GM06990 (cell line): ENCODE results near the gene ITPK1.

ENCODE experiments used
- DNase-seq: peaks from one replicate; pipeline ENCODE4 v3.0.0-alpha.2; 2011; ENCODE audit not compliant: insufficient read length; ENCODE audit errors: extremely low read depth
- H3K27me3 ChIP-seq: replicated peaks from 2 replicates; pipeline ENCODE4 v1.6.0; 2011; ENCODE audit warnings: low read length; ENCODE audit not compliant: control insufficient read depth, insufficient read depth
- H3K36me3 ChIP-seq: 2 replicates; pipeline ENCODE4 v1.5.1; 2011; ENCODE audit warnings: low read length; ENCODE audit not compliant: control insufficient read depth, insufficient read depth
- H3K4me3 ChIP-seq: replicated peaks from 2 replicates; pipeline ENCODE4 v1.5.1; 2011; ENCODE audit warnings: low read depth, mild to moderate bottlenecking, control low read depth, low read length
- TF ChIP-seq, protein P1 (sequence below): IDR thresholded peaks from 2 replicates; pipeline ENCODE4 v1.5.1; 2011; ENCODE audit warnings: low read length, control low read depth, mild to moderate bottlenecking, inconsistent platforms; ENCODE audit not compliant: insufficient read depth, poor library complexity, severe bottlenecking

Gene ITPK1

DNA sequence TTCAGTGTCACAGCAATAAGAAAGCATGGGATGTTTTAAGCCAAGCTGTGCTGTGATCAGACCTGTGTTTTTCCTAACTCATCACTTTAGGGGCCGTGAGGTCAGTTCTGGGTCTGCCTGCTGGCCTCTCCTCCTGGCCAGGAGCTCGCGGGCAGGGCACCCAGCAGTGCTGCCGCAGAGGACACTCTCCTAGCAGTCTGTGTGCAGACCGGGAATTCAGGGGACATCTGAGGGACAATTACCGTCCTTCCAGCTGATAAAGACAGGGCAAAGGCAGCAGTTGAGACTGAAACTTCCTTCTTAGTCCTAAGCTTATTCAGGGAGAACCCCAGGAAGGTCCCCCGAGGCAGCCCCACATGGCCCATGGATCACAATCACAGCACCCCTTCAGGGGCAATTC lies 103.2 kb downstream of the ITPK1 start:
- Histone ChIP-seq H3K36me3 (peaks cover 3% of the 10 kb centered on the region; the same call in 1 of the 2 replicates), H3K4me3 (no peak overlapping the region), H3K27me3 (no peaks in the 10 kb centered on the region)
- TF ChIP-seq, protein P1, sequence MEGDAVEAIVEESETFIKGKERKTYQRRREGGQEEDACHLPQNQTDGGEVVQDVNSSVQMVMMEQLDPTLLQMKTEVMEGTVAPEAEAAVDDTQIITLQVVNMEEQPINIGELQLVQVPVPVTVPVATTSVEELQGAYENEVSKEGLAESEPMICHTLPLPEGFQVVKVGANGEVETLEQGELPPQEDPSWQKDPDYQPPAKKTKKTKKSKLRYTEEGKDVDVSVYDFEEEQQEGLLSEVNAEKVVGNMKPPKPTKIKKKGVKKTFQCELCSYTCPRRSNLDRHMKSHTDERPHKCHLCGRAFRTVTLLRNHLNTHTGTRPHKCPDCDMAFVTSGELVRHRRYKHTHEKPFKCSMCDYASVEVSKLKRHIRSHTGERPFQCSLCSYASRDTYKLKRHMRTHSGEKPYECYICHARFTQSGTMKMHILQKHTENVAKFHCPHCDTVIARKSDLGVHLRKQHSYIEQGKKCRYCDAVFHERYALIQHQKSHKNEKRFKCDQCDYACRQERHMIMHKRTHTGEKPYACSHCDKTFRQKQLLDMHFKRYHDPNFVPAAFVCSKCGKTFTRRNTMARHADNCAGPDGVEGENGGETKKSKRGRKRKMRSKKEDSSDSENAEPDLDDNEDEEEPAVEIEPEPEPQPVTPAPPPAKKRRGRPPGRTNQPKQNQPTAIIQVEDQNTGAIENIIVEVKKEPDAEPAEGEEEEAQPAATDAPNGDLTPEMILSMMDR: no peak
- no peak for DNase-seq

DNA sequence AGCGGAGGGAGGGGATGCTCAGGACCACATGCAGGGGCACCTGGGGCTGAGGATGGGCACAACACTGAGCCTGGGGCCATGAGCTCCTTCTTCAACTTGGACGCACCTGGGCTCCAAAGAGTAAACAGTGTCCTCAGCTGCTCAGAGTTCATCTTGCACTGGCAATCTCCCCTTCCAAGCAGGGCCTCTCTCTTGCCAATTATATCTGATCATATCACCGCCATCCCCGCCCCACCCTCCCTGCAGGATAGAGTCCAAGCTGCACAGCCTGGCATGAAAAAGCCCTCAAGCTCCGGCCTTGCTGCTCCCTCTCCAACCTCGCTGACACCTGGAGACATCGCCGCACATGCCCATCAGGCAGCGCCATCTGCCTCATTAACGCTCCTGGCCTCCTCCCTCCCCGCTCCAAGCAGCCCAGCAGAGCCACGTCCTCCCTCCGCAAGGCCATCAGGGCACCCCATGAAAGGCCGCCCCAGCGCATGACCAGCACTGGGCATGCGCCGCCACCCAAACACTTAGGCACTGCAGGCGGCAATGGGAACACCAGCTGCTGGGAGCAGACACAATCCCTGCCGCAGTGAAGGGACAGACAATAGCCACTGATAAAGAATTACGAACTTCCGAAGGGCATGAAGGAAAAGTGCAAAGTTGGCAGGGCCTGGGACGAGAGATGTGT lies 103.9 kb downstream of the ITPK1 start:
- no peak for DNase-seq
- TF ChIP-seq, protein P1: no peak
- Histone ChIP-seq H3K27me3 (no peaks in the 10 kb centered on the region), H3K4me3 (no peak overlapping the region), H3K36me3 (peaks cover 3% of the 10 kb centered on the region; the same call in 1 of the 2 replicates)

DNA sequence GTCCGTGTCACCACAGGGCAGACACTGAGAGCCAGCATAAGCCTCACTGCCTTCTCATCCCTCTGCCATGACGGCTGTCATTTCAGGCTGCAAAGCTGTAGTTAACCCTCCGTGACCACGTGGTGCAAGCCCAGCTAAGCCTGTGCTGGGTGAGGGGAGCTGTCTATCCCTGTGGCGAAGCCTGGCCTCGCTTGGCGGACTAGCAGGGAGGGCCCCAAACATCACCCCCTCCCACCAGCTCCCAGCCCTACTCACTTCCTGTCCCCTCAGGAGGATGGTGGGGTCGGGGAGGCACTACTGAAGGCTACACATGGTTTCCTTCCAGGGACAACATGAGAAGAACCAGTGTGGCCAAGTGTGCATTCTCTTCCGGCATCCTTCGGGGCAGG lies 104.6 kb downstream of the ITPK1 start:
- Histone ChIP-seq H3K27me3 (no peaks in the 10 kb centered on the region), H3K36me3 (peaks cover 3% of the 10 kb centered on the region; the same call in 1 of the 2 replicates), H3K4me3 (no peak overlapping the region)
- TF ChIP-seq, protein P1: no peak
- no peak for DNase-seq

DNA sequence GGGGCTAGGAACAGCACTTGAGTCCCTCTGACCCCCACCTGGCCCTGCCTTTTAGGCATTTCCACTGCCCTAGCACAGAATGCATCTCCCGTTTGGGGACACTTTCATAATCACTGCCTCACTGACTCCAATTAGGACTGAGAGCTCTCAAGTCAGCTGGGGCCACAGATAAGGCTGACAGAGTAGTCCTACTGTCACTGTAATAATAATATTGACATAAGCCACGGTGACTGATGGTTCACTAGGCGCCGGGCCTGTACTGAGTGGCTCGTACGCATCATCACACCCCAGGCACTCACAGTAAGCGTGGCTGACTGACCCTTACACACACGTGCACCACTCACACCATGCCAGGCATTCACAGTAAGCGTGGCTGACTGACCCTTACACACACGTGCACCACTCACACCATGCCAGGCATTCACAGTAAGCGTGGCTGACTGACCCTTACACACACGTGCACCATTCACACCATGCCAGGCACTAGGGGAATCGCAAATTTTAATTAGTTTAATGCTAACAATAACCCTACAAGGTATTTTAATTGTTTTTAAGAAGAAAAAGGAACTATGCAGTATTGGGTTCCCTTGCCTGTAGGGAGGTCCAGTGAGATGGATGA lies 105.1 kb downstream of the ITPK1 start:
- no peak for DNase-seq
- TF ChIP-seq, protein P1: no peak
- H3K36me3 ChIP-seq: peaks cover 3% of the 10 kb centered on the region; the same call in 1 of the 2 replicates

DNA sequence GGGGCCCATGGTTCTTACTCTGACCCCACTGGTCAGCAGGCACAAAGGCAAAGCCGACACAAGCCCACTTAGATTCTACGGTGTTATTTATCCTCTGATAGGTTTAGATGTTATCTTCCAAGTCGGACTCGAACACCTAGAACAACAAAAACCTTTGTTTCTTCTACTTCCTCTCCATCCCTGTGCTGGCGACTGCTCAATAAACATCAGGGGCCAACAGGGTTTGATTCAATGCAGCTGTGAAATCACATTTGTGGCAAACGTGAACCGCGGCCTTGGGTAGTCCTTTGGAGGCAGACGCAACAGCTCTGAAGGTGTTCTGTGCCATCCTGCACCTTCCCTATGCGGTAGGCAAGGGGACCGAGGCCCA lies 105.6 kb downstream of the ITPK1 start:
- peaks cover 1% of the 10 kb centered on the region; the same call in 1 of the 2 replicates for H3K36me3 ChIP-seq
- TF ChIP-seq, protein P1: no peak

More for the DNA sequence above, 105.1 kb downstream of the ITPK1 start:
- Histone ChIP-seq H3K27me3 (no peaks in the 10 kb centered on the region), H3K4me3 (no peak overlapping the region)

More for the DNA sequence above, 105.6 kb downstream of the ITPK1 start:
- DNase-seq: no peak
- Histone ChIP-seq H3K4me3 (no peak overlapping the region), H3K27me3 (no peaks in the 10 kb centered on the region)
